Gastroesophageal sphincter (tissue), 3 donors: ENCODE results near the gene MAPK9.

Source experiments
- POLR2A ChIP-seq, 2 donors: fragments of 450-650 bp; IDR thresholded peaks; one replicate each; pipeline ENCODE4 v1.6.1; 2017; ENCODE audit warnings: antibody characterized with exemption in 2 of 2, mild to moderate bottlenecking in 2 of 2, moderate library complexity in 1 of 2
- TF ChIP-seq, protein P1 (sequence below), 4 experiments: fragments of 200-600 bp in 2 of 4; fragments of 450-650 bp in 2 of 4; sonication (generic) in 1 of 4; IDR thresholded peaks; one replicate each; pipeline ENCODE4 v1.5.1; 2017 to 2019; ENCODE audit warnings: antibody characterized with exemption in 4 of 4, mild to moderate bottlenecking in 2 of 4, moderate library complexity in 2 of 4

DNA sequence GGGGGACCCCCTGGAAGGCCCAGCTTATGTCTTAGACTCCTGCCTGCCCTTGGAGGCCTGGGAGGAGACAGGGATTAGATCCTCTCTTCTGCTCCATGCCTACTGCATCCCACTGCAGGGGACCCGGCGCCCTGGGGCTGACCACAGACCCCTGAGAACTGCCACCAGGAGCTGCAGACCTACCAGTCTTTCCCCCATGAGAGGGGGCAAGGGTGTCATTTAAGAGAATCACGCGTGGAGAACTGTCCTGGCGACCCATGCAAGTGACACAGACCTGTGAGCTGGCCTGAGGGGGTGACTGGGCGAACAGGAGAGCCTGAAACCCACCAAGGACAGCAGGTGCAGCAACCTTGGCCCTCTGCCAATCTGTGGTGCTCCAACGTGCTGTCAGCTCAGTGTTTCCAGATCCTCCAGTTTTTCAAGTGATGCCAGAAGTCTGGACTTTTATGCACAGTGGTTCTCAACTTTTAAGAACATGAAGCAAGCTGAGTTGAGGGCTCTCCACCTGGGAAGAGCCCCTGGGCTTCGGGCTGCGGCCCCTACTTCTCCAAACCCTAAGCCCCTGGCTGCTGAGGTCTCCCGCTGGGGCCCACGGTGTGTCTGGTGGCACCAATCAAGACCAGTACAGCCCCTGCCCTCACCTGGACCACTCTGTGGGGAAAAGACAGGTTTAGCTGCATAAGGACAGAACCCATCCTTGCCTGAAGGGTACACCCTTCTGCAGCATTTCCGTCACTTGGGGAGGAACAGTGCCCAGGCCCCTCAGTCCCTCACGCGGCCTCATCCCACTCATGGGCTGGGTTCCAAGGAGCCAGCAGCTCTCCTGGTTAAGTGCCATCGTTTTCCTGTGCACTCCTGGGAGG lies 43.1 kb upstream of the MAPK9 start:
- TF ChIP-seq, protein P1, sequence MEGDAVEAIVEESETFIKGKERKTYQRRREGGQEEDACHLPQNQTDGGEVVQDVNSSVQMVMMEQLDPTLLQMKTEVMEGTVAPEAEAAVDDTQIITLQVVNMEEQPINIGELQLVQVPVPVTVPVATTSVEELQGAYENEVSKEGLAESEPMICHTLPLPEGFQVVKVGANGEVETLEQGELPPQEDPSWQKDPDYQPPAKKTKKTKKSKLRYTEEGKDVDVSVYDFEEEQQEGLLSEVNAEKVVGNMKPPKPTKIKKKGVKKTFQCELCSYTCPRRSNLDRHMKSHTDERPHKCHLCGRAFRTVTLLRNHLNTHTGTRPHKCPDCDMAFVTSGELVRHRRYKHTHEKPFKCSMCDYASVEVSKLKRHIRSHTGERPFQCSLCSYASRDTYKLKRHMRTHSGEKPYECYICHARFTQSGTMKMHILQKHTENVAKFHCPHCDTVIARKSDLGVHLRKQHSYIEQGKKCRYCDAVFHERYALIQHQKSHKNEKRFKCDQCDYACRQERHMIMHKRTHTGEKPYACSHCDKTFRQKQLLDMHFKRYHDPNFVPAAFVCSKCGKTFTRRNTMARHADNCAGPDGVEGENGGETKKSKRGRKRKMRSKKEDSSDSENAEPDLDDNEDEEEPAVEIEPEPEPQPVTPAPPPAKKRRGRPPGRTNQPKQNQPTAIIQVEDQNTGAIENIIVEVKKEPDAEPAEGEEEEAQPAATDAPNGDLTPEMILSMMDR (IDR thresholded peaks at IDR 0.05) = no peak
- TF ChIP-seq POLR2A (IDR thresholded peaks at IDR 0.05) = no peak
